ENCODE measurements around the gene PTGS1.

DNA sequence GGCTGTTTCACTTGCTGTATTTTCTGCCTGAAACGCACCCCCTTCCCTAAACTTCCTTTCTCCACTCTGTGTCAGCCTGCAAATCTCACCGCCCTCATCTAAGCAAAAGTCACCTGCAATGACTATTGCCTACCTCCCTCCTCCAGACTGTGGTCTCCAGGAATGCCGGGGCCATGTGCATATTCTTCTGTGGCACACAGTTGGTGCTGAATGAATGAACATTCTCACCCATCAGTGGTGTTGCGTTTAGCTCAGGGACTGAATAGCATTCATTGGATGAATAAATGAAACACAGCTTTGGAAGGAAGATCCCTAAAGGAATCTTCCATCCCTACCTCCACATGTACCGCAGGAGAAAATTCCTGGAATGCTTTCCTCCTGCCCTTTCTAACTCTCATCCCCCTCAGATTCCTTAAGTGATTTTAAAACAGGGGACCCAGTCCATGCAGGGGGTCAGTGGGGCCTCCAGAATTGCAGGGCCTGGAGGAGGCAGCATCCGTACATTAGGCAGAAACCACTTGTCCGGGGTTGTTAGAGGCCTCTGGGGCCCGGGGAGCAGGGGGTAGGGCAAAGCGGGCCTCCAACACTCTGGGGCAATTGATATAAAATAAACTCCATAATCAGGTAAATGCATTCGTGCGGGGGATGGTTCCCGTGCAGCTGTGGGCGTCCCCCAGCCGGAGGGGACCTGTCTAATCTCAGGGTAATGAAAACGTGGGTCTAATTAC lies 28.3 kb upstream of the PTGS1 start:
- TF ChIP-seq POLR2AphosphoS5 (IDR thresholded peaks at IDR 0.05; ENCODE audit: low read depth, low read length) (no peak), NFE2L1 (CRISPR knock-in tag; IDR thresholded peaks at IDR 0.05; ENCODE audit: borderline replicate concordance) (no peak), TBP (CRISPR knock-in tag; IDR thresholded peaks at IDR 0.05) (no peak), CREM (IDR thresholded peaks at IDR 0.05) (no peak), CREM (CRISPR knock-in tag; IDR thresholded peaks at IDR 0.05) (no peak), EED (CRISPR knock-in tag; IDR thresholded peaks at IDR 0.05) (no peak), ZNF644 (CRISPR knock-in tag; IDR thresholded peaks at IDR 0.05; ENCODE audit: low read depth) (no peak), ZNF792 (CRISPR knock-in tag; IDR thresholded peaks at IDR 0.05) (no peak), EP300 (IDR thresholded peaks at IDR 0.05; ENCODE audit: low read depth in 2 of 2, low read length in 2 of 2) (no peak), EP300 (CRISPR knock-in tag; IDR thresholded peaks at IDR 0.05; ENCODE audit: borderline replicate concordance) (no peak), PAF1 (CRISPR knock-in tag; IDR thresholded peaks at IDR 0.05) (no peak), ZBTB4 (CRISPR knock-in tag; IDR thresholded peaks at IDR 0.05; ENCODE audit: borderline replicate concordance) (no peak), SRF (IDR thresholded peaks at IDR 0.05; ENCODE audit: low read depth, low read length) (no peak), MTERF4 (CRISPR knock-in tag; IDR thresholded peaks at IDR 0.05) (no peak), NFYB (CRISPR knock-in tag; IDR thresholded peaks at IDR 0.05) (no peak)
- TF ChIP-seq, protein P1, sequence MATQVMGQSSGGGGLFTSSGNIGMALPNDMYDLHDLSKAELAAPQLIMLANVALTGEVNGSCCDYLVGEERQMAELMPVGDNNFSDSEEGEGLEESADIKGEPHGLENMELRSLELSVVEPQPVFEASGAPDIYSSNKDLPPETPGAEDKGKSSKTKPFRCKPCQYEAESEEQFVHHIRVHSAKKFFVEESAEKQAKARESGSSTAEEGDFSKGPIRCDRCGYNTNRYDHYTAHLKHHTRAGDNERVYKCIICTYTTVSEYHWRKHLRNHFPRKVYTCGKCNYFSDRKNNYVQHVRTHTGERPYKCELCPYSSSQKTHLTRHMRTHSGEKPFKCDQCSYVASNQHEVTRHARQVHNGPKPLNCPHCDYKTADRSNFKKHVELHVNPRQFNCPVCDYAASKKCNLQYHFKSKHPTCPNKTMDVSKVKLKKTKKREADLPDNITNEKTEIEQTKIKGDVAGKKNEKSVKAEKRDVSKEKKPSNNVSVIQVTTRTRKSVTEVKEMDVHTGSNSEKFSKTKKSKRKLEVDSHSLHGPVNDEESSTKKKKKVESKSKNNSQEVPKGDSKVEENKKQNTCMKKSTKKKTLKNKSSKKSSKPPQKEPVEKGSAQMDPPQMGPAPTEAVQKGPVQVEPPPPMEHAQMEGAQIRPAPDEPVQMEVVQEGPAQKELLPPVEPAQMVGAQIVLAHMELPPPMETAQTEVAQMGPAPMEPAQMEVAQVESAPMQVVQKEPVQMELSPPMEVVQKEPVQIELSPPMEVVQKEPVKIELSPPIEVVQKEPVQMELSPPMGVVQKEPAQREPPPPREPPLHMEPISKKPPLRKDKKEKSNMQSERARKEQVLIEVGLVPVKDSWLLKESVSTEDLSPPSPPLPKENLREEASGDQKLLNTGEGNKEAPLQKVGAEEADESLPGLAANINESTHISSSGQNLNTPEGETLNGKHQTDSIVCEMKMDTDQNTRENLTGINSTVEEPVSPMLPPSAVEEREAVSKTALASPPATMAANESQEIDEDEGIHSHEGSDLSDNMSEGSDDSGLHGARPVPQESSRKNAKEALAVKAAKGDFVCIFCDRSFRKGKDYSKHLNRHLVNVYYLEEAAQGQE (IDR thresholded peaks at IDR 0.05; ENCODE audit: borderline replicate concordance in 1 of 2, low read depth in 1 of 2, low read length in 2 of 2) = no peak

Data from HepG2 (cell line).